ENCODE measurements around the gene TANC2. TPM values are rescaled to one million over a fixed set of nuclear protein-coding genes. Genes with fewer than 3 reads are reported as not detected.
"Not testable (repeated sequence)": the region's sequence is repeated elsewhere in the genome, so short reads cannot be mapped to it uniquely, and the experiment has no call there.

TANC2 gene
- total RNA-seq, 1 experiment from 2014 or later = 29.9 TPM

DNA sequence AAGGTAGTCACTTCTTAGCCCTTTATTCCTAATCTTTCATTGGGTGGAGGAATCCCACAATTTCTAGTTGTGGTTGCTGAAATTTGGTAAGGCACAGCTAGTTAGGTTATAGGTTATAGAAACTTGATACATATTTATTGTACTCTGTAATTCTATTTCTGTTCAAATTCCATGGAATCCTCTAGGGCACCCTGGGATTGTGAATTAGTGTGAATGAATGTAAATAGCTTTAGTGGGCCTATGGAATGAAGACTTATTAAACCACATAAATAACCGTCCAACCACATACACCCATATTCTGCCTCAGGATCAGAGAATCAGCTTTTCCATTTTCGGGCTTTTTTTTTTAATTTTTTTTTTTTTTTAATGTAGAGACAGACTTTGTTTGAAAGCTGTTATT lies 9.2 kb downstream of the TANC2 start:
- CTCF ChIA-PET = interaction anchor here (0.6 to 0.7 kb wide), 2 partner anchors 223 to 1533 kb away, joined by 3 to 4 read pairs; no protein-coding TSS in a partner anchor
- Mint-ChIP-seq H3K27me3 (ENCODE audit: unreplicated experiment) (no peaks in the 10 kb centered on the region), H3K36me3 (ENCODE audit: insufficient read depth, unreplicated experiment) (no peaks in the 10 kb centered on the region), H3K9me3 (ENCODE audit: low read depth, unreplicated experiment) (no peaks in the 10 kb centered on the region), H3K27ac (ENCODE audit: unreplicated experiment) (no peak overlapping the region), H3K4me1 (ENCODE audit: low read depth, unreplicated experiment) (peaks cover 7% of the 10 kb centered on the region), H3K4me3 (ENCODE audit: low read depth, unreplicated experiment) (no peak overlapping the region)
- intact Hi-C loops (cut with micrococcal nuclease; ENCODE audit: unreplicated experiment) = no loop called here
- BruUV-seq (replicated peaks) = no TSS peak
- no peak for DNase-seq
- TF ChIP-seq, protein P1, sequence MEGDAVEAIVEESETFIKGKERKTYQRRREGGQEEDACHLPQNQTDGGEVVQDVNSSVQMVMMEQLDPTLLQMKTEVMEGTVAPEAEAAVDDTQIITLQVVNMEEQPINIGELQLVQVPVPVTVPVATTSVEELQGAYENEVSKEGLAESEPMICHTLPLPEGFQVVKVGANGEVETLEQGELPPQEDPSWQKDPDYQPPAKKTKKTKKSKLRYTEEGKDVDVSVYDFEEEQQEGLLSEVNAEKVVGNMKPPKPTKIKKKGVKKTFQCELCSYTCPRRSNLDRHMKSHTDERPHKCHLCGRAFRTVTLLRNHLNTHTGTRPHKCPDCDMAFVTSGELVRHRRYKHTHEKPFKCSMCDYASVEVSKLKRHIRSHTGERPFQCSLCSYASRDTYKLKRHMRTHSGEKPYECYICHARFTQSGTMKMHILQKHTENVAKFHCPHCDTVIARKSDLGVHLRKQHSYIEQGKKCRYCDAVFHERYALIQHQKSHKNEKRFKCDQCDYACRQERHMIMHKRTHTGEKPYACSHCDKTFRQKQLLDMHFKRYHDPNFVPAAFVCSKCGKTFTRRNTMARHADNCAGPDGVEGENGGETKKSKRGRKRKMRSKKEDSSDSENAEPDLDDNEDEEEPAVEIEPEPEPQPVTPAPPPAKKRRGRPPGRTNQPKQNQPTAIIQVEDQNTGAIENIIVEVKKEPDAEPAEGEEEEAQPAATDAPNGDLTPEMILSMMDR (IDR thresholded peaks at IDR 0.05; ENCODE audit: unreplicated experiment) = no peak

DNA sequence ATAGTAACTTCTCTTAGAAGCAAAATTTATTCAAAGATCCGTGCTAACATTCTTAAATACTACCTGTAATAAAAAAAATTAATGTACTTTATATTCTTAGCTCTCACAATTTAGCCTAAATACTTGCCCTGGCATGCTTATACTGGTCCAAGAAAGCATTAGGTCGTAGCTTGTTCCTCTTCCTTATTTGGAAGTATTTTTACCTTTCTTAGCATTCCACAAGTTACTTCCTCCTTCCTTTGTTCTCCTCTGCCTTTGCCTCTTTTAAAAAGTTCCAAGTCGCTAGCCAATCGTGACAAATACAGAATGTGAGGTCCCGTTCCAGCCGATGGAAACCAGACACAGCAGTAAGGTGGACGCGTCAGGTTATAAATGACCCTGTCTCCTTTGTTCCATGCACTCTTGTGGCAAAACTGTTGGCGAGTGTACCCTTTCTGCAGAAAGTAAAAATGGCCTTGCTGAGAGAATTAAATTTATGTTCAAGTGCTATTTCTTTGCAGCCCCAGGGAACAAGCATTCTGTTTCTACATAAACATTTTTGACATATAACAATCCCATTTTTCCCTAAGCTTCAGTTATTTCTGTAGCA lies 10.7 kb downstream of the TANC2 start:
- BruUV-seq (replicated peaks); H3K9me3 Mint-ChIP-seq (ENCODE audit: low read depth, unreplicated experiment); DNase-seq; H3K4me1 Mint-ChIP-seq (ENCODE audit: low read depth, unreplicated experiment); intact Hi-C loops (cut with micrococcal nuclease; ENCODE audit: unreplicated experiment); H3K36me3 Mint-ChIP-seq (ENCODE audit: insufficient read depth, unreplicated experiment); H3K4me3 Mint-ChIP-seq (ENCODE audit: low read depth, unreplicated experiment); H3K27ac Mint-ChIP-seq (ENCODE audit: unreplicated experiment); H3K27me3 Mint-ChIP-seq (ENCODE audit: unreplicated experiment): not testable (repeated sequence)
- CTCF ChIA-PET = interaction anchor here (0.9 kb wide), 1 partner anchor 18 kb away, joined by 3 read pairs; no protein-coding TSS in a partner anchor

DNA sequence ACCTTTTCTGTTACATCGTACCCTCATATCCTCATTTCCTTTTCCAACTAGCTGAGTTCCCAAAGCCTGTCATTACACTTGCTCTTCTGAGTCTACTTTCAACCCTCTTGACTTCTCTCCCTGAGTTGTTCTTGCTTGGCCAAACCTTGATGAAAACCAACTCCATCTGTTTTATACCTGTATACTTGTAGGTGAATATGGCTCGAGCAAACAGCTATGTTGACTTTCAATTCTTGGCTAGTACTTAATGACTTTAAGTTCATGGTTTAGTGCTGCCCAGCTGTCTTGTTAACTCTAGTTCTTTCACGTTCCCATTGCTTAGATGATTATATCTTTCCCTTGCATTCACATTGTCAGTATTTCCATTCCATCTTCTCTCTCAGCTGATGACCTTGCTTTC lies 14.8 kb downstream of the TANC2 start:
- no peak for DNase-seq
- intact Hi-C loops (cut with micrococcal nuclease; ENCODE audit: unreplicated experiment) = no loop called here
- H3K36me3 Mint-ChIP-seq (ENCODE audit: insufficient read depth, unreplicated experiment) = no peaks in the 10 kb centered on the region
- peaks cover 9% of the 10 kb centered on the region for H3K4me1 Mint-ChIP-seq (ENCODE audit: low read depth, unreplicated experiment)
- CTCF ChIA-PET = no interaction called here
- H3K27ac Mint-ChIP-seq (ENCODE audit: unreplicated experiment) = no peak overlapping the region
- BruUV-seq (replicated peaks) = no TSS peak
- H3K4me3 Mint-ChIP-seq (ENCODE audit: low read depth, unreplicated experiment) = no peak overlapping the region
- peaks cover 3% of the 10 kb centered on the region for H3K9me3 Mint-ChIP-seq (ENCODE audit: low read depth, unreplicated experiment)
- no peaks in the 10 kb centered on the region for H3K27me3 Mint-ChIP-seq (ENCODE audit: unreplicated experiment)
- TF ChIP-seq, protein P1 (IDR thresholded peaks at IDR 0.05; ENCODE audit: unreplicated experiment) = no peak

GRCh38 chr17:62981933-62982332 lies 15.9 kb downstream of the TANC2 start:
- no peak for DNase-seq

GRCh38 chr17:62984801-62985200 lies 18.8 kb downstream of the TANC2 start:
- intact Hi-C loops (cut with micrococcal nuclease; ENCODE audit: unreplicated experiment) = no loop called here
- peaks cover 6% of the 10 kb centered on the region for H3K4me1 Mint-ChIP-seq (ENCODE audit: low read depth, unreplicated experiment)
- H3K27ac Mint-ChIP-seq (ENCODE audit: unreplicated experiment) = no peak overlapping the region
- no peak overlapping the region for H3K4me3 Mint-ChIP-seq (ENCODE audit: low read depth, unreplicated experiment)
- peaks cover 3% of the 10 kb centered on the region for H3K9me3 Mint-ChIP-seq (ENCODE audit: low read depth, unreplicated experiment)
- H3K27me3 Mint-ChIP-seq (ENCODE audit: unreplicated experiment) = no peaks in the 10 kb centered on the region
- CTCF ChIA-PET = no interaction called here
- no peaks in the 10 kb centered on the region for H3K36me3 Mint-ChIP-seq (ENCODE audit: insufficient read depth, unreplicated experiment)
- TF ChIP-seq, protein P1 (IDR thresholded peaks at IDR 0.05; ENCODE audit: unreplicated experiment) = no peak
- no TSS peak for BruUV-seq (replicated peaks)
- DNase-seq = no peak

More at GRCh38 chr17:62981933-62982332, 15.9 kb downstream of the TANC2 start:
- Mint-ChIP-seq H3K36me3 (ENCODE audit: insufficient read depth, unreplicated experiment) (no peaks in the 10 kb centered on the region), H3K4me3 (ENCODE audit: low read depth, unreplicated experiment) (no peak overlapping the region), H3K4me1 (ENCODE audit: low read depth, unreplicated experiment) (peaks cover 9% of the 10 kb centered on the region), H3K9me3 (ENCODE audit: low read depth, unreplicated experiment) (peaks cover 3% of the 10 kb centered on the region), H3K27ac (ENCODE audit: unreplicated experiment) (no peak overlapping the region), H3K27me3 (ENCODE audit: unreplicated experiment) (no peaks in the 10 kb centered on the region)
- BruUV-seq (replicated peaks) = no TSS peak
- intact Hi-C loops (cut with micrococcal nuclease; ENCODE audit: unreplicated experiment) = no loop called here
- TF ChIP-seq, protein P1 (IDR thresholded peaks at IDR 0.05; ENCODE audit: unreplicated experiment) = no peak
- CTCF ChIA-PET = no interaction called here

All from Calu3 (cell line).